ENCODE data around the gene MCM3.

Gene MCM3

DNA sequence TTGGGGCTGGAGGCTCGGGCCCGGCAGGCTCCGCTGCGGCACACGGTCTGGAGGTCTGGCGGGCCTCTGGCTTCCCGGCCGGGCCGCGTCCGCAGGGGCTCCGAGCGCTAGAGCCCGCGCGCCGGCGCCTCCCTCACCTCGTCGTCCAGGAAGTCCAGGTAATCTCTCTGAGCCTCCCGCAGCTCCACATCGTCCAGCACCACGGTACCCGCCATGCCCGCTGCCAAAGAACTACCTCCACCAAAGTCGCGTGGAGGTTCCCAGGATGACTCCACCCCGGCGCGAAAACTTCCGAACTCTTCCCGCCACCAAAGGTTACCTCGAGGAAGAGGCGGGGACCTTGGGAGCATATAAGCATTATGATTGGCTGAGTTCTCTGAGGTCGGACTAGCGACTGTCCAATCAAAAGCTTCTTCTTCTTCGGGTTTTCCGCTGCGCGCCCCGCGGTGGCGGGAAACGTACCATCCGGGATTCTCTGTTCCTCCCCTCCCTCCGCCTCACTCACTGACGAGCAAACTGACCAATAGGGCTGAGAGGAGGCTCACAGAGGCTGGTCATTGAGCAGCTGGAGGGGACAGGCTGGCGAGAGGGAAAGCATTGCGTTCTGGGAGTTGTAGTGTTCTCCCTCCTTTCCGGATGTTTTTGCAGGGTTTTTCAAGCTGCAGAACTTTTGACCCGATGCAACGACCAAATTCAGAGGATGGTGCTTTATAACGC is at the start of gene MCM3:
MCM3 (minus strand) TSS at position 283 of the 717 bp plus-strand sequence; CDS start at position 215, 68 bp downstream.
- peak; percentile 99 for DNase-seq

DNA sequence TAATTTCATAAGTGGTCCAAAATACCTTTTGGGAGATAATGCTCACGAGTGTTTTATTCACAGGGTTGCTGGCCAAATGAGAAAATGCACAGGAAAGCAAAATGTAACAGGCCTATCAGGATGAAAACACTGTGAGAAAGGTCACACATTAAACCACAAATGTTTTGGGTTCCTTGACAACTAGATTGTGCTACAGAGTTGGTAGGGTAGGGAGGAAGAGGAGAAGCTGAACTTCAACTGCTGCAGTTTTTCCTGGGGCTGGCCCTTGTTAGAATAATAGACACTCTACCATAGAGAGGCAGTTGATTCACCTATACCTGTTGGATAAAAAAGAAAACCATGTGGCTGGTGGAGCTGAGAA is 49.3 kb upstream of the MCM3 start:
- DNase-seq, result no peak

DNA sequence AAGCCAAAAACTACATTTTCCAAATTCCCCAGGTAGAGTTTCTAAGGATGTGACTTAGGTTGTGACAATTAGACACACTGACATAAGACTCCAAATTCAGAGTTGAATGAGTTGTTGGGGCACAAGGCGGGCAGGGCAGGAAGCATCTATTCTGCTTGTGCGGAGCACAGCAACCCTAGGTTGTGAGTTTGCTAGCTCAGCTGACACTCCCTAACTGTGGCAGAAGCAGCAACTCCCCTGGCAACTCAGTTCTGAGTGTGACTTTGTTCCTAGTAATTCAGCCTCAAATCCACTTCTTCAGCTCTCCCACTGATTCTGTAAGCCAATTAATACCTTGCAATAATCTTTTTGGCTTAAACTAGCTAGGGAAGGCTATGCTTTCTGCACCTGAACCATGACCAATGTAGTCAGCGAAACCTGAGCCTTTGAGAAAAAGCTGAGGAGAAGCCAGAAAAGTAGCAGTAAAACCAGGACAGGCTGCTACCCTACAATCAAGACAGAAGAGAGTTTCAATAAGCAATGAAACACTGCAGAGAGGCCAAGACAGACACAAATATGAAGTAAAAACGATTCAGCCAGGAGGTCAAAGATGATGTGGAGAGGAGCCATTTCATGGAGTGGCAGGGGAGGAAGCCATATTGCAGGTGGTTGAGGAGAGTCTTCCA is 47.4 kb upstream of the MCM3 start:
- DNase-seq, result no peak

DNA sequence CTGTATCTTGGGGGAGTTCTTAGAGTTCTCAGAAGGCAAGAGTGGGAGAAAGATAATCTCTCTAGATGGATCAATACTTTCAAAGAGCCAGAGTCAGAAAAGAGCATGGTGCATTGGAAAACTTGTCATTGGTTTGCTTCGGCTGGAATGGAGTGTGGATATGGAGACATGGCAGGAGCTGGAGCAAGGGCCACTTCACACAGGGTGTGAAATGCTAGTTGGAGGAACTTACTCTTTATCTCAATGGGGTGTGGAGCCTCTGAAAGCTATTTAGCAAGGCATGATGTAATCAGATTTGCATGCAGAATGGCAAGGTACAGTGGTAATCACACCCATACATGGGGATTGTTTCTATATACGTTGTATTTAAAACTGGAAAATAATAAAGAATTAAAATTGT is 45.9 kb upstream of the MCM3 start:
- DNase-seq, result no peak

DNA sequence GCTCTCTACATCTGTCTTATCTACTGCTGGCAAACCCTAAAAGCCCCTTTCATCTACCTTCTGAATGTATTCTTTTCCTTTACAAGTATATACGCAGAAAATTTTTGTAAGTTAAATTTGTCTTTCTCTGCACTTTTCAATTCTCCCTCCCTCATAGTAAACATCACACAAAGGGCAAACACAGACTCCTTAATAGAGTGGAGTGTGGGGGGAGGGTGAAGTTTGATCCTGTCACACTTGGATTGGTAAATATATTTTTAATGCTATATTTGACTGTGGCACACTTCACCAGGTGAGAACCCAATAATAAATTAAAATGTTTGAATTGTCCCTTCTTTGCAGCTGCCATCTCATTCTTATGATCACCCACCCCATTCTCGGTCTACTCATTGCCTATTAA is 44.2 kb upstream of the MCM3 start:
- DNase-seq, result no peak

DNA sequence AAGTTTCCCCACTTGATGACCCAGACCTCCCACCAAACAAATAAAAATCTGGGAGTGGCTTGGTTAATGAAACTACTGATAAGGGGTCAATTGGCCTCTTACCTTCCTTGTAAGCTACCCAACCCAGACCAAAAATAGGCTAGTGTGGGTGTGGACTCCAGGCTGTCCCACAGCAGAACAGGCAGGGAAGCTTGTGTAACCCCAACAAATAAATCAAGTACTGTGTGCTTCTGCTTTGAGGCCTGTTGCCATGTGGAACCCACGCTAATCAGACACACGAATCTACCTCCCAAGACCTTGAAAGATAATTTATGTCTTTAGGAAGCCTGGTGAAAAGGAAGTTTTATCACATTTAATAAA is 43.7 kb upstream of the MCM3 start:
- no peak for DNase-seq

DNA sequence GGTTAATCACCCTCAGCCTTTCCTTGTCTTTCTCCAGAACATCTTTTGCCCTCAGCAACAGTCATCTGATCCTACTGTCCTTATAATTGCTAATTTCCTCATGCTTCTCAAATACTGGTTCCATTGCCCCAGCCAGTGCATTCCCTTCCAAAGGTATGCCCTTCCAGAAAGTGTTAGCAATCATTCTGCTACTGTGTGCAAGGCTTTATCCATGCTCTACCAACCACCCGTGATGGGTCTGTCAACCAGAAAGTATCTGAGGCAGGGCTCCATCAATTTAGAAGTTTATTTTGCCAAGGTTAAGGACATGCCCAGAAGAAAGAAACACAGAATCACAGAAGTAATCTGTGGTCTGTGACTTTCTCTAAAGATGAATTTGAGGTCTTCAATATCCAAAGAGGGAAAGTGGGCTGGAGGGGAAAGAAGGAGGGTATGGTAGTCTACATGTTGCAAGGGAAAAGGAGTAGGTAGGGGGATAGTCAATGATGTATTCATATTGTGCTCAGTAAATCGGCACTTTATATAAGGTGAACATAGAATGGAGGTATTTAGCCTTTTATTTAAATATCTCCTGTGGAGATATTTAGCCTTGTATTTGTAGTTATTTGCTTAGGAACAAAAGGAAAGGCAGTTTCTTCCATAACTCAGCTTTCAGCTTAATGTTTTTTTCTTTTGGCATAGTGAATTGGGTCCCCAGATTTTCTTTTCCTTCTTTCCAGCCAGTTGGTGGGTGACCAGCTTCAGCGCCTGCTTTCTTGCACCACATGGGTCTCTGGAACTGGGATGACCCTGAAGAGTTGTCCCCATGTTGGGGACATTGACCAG is 42.2 kb upstream of the MCM3 start:
- no peak for DNase-seq

DNA sequence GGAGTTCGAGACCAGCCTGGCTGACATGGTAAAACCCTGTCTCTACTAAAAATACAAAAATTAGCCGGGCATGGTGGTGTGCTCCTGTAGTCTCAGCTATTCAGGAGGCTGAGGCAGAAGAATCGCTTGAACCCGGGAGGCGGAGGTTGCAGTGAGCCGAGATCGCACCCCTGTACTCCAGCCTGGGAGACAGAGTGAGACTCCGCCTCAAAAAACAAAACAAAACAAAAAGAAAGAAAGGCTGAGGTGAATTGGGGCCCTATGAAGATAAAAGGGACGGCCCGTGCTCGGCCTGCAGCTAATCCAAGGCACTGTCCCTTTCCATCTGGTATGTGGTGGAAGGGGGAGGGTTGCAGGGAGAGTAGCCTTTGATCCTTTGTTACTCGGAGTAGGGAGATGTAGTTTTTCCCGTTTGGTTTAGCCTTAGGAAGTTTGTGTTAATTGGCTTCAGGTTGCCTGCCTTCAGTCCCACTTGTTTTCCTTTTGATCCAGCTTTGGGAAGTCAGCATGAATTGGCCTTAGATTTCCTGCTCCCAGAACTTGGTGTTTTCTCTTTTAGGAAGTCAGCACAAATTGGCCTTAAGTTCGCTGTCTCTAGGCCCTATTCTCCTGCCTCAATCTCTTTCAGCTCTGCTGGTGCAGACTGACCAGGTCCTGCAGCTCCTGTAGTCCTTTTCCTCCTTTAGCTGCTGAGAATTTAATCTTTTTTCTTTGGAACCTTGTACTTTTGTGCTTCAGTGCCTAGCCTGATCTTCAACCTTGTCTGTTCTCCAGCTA is 41.3 kb upstream of the MCM3 start:
- no peak for DNase-seq

DNA sequence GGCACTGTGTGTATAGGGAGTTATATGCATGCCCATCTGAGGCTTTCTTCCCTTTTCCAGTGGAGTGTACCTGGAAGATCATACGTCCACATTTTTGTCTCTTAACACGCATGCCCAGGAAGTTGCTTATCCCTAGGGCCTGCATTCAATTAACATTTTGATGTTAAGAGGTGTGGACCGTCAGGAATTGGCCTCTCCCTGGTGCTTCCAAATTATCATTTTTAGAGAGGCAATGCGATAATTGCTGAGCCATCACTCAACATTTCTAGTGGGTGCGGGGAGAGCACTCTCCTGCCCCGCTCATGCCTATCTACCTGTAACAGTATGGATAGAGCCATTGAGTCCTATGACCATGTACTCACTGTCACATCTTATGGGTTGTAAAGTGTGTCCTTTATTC is 39.6 kb upstream of the MCM3 start:
- no peak for DNase-seq

DNA sequence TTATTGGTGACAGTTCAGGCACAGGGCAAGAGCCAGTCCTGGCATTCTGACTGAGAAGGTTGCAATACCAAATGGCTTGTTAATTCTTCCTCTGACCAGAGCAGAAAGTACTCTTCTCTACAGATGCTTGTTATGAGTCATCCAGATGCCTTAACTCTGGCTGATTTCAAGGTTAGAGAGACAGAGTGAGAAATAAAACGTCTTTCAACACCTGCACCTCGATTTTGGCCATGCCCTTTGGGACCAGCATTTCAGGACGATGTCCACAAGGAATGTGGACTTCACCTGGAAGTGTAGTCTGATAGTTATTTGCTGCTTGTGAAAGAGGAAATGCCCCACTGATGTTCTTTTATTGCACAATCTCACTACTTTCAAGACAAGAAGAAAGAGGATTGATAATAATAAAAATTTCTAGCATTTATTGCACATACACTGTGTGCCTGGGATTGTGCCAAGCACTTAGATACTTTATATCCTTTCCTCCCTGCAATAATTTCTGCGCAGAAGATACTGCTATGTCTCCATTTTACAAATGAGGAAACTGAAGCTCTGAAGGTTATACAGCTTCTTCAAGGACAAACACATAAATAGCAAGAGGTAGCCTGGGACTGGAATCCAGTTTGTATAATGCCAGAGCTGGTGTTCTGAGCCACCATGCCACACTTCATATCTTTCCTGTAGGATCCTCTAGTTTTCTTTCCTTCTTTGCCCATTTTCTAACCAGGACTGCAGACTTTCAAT is 33.5 kb upstream of the MCM3 start:
- DNase-seq, result peak; percentile 70

DNA sequence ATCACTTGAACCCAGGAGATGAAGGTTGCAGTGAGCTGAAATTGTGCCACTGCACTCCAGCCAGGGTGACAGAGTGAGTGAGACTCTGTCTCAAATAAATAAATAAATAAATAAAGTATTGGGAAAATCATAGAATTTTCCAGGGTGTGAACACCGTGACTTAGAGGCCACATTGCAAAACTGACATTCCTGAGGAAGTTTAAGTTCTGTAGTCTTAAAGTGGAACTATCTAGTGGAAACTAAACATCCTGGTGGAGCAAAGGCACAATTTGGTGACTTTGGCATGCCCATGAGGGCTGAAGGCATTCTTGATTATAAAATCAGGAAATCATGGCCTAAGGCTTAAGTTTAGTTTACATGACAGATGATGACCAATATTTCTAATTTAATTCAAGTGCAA is 32.7 kb upstream of the MCM3 start:
- DNase-seq, result no peak

DNA sequence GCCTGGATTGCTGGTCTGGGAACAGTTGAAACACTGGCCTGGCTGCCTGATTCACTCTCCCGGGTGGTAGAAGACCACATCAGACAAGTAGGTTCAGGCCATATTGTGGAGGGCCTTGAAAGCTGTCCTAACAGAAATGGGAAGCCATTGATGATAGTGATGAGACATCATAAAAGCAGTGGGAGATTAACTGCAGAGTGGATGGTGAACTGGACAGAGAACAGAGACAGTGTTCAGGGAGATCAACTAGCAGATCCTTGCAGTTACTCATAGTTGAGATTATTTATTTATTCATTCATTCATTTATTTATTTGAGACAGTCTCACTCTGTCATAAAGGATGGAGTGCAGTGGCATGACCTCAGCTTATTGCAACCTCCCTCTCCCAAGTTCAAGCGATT is 30.2 kb upstream of the MCM3 start:
- no peak for DNase-seq

DNA sequence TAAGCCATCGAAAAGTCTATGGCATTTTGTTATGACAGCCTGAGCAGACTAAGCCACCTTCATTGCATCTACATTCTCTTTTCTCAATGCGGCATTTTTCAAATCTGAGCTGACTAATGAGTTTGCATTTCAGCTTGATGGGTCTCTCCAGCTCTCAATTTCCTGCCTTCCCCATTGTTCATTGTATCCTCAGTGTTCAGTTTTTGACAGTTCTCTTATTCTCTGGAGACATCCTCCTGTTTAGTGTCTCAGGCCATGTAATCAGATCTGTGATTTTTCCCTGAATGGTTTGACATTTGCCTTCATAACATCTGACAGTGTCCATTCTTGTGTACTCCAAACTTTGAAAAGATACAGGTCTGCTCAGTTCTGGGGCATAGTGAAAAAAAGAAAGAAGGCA is 27.9 kb upstream of the MCM3 start:
- no peak for DNase-seq

DNA sequence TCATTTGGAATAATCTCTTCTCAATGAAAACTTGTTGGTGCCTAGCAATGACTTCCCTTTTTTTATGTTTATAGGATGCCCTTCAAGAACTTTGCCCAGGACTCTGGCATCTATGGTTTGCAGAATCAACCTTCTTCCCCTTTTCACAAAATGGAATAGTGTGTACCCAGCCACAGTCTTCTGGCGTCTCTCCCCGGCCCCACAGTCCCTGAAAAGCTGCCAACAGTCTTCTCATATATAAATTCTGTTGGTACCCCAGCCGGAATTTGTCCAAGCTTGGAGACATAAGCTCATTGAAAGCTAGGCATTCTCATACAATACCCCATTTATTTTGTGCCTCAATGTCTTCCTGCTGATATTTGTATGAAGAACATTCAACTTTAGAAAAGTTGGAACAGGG is 26.4 kb upstream of the MCM3 start:
- no peak for DNase-seq

DNA sequence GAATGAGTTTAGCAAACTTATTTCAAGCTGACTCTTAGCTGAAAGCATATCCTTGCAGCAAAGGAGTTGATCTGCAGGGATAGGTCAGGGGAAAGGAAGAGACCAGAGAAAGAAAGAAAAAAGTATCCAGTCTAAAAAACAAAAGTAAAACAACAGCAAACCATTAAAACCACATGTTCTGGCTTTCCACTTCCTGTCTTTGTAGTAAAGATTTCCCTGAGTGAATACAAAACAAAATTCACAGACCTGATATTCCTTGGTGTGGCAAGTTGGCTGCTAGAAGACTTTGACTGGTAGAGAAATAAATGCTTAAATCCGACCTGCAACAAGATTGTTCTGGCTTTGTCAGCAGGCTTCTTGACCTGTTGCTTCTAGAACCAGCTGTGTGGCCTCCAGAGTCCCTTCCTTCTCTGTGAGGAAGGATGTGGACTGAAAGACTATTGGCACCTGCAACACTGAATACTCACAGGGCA is 23.4 kb upstream of the MCM3 start:
- no peak for DNase-seq

DNA sequence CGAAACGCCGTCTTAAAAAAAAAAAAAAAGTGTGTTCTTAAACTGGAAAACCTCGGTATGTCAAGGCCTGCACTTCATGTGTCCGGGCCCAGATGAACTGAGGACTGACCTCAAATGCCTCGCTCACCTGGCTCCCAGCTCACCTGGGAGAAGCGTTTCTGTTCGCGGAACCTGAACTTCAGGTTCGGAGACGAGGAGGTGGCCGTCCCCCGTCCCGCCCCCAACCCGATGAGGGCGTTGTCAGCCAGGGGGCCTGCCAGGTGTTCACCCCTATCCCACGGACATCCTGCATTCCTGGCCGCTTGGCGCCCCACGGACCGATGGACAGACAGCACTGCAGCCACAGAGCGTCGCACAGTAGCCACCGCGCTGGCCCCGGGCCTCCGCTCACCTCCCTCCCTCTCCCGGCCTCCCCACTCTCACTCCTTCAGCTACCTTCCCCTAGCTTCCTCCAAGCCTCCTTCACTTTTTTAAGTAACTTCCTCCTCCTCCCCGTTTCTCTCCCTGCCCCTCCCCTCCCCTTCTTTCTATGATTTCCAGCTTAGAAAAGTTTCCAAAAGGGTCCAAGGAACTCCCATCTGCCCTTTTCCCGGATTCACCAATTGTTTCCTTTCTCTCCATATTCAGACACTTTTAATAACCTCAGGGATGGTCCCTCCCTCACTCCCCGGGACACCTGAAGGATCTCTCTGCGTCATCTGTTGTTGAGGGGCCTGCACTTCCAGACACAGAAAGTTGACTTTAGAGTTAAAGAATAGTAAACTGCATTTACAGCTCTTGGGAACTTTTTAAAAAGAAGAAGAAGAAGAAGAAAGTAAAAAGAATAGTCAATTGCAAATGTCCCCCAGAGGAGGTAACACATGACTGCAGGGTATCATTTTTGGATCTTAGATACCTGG is 22.7 kb upstream of the MCM3 start:
- no peak for DNase-seq

DNA sequence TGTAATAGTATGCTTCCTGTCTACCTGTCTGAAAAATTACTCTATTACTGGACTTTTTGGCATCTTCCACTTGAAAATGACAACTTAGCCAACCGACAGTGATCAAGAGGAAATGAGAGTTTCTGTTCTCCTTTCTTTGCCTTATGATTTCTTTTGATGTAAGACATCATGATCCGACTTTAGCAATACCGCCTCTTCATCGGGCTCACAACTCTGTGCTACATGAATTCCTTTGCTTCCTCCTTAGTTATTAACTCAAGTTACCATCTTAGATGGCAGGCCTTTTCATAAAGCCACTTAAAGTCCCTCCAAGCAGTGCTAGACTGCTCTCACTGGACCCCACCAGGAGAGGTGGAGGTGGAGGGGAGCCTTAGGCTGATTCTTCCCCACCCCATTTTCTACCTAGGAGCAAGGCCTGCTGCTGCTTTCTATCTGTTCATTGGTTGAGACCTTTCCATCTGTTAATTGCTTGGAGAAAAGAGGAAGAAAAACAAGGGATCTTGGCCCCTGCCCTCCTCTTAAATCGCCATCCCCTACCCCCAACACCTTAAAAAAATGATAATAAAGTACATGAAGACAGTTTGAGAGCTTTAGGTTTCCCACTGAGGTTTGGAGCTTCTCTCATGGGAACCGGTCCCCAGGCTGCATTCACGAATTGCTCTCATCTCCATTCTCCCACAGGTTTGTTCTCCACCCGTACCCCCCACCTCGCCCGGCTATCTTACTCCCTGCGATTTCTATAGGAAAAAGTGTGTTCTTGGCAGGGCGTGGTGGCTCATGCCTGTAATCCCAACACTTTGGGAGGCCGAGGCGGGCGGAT is 21.6 kb upstream of the MCM3 start:
- DNase-seq, result no peak

DNA sequence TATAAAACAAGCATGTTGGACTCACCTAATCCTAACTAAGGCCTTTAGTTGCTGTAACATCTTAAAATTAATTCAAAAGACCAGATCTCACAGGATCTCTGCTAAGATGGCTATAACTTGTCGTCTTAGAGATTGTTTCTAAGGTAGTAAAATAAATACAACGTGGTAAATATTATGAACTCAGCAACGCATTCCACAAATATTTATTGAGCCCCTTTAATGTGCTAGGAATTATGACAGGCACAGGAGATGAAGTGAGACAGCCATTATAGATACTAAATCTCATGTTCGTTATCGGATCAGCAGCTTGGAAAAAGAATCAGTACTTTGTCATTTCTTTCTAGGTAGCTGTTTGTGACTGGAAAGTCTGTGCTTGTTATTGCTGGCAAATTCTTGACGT is 20.9 kb upstream of the MCM3 start:
- no peak for DNase-seq

DNA sequence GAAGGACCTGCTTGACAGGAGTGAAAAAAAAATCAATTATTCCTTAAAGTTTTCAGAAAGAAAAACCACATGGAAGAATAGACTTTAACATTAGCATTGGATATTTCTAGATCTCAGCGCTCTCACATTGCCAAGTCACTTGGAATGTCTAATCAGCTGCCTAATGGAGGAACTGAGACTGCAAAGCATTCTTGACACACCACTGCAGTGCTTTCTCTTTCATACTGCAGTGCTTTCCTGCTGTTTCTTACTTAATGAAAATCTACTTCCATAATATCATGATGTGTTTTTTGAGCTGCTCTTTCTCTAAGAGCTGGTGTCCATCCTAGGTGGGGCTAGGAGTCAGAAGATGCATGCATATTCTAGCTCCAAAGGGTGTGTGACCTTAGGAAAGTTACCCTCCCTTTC is 20.4 kb upstream of the MCM3 start:
- DNase-seq, result no peak

DNA sequence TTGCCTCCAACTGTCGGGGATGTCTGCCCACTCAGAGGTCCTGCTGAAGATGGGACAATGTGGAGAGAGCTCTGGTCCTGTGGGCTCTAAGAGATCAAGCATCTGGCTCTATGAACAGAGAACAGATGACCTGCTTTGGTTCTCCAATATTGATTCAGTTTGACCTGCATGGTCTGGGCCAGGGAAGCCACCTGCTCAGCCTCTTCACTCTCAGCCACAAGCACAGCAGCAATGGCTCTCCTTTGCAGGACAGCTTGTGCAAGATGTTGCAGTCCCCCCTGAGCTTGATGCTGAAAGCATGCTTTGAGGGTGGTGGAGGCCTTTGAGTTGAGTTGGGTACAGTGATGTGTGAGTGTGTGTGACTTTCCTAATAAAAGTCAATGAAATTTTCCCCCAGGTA is 18.6 kb upstream of the MCM3 start:
- DNase-seq, result no peak

DNA sequence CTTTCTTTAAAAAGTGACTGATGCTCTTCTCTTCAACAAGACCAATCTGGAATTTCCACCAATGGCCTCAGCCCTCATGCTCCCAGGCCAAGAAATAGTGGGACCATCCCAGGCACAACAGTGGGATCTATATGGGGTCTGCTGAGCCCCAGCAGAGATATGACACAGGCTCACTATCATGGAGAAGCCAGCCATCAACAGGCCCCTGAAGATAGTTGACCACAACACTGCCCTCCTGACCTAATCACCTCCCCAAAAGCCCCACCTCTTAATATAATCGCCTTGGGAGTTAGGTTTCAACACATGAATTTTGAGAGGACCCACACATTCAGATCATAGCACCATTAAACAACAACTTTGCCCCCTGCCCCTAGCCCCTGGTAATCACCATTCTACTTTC is 16.8 kb upstream of the MCM3 start:
- no peak for DNase-seq

Data from HCEC 1CT (cell line).